Spleen (tissue), 11 donors: ENCODE data around the gene APLF. TPM values are rescaled to one million over a fixed set of nuclear protein-coding genes. Genes with fewer than 3 reads are reported as not detected.
A peak's percentile ranks its signal among the peaks of the same experiment; 100 is the strongest.
"Not testable (repeated sequence)": the region's sequence is repeated elsewhere in the genome, so short reads cannot be mapped to it uniquely, and the experiment has no call there.

ENCODE experiments used
- DNase-seq: peaks from one replicate; pipeline ENCODE4 v3.0.0-alpha.2; 2020
- H3K27ac ChIP-seq, 8 donors: fragments of 200-600 bp; sonication (generic) in 7 of 8; 1 replicate in 4 of 8; 2 replicates in 4 of 8; pipeline versions ENCODE4 v1.5.0 to v1.8.0; 2016 to 2021; ENCODE audit warnings: inconsistent platforms in 4 of 8, mild to moderate bottlenecking in 4 of 8, moderate library complexity in 1 of 8
- H3K27me3 ChIP-seq, 7 donors: fragments of 200-600 bp; sonication (generic) in 6 of 7; replicated peaks in 1 of 7; 1 replicate in 4 of 7; 2 replicates in 3 of 7; pipeline versions ENCODE4 v1.5.0 to v1.8.0; 2016 to 2021; ENCODE audit warnings: inconsistent platforms in 3 of 7, mild to moderate bottlenecking in 1 of 7
- H3K36me3 ChIP-seq, 6 donors: fragments of 200-600 bp; sonication (generic) in 5 of 6; 1 replicate in 4 of 6; 2 replicates in 2 of 6; pipeline versions ENCODE4 v1.5.0 to v1.8.0; 2016 to 2021; ENCODE audit warnings: inconsistent platforms in 2 of 6
- H3K4me1 ChIP-seq, 6 donors: fragments of 200-600 bp; sonication (generic) in 5 of 6; 1 replicate in 3 of 6; 2 replicates in 3 of 6; pipeline versions ENCODE4 v1.5.0 to v1.8.0; 2016 to 2021; ENCODE audit warnings: inconsistent platforms in 3 of 6
- H3K4me3 ChIP-seq, 8 donors: fragments of 200-600 bp; sonication (generic) in 7 of 8; 1 replicate in 4 of 8; 2 replicates in 4 of 8; pipeline versions ENCODE4 v1.5.0 to v1.8.0; 2016 to 2021; ENCODE audit warnings: inconsistent platforms in 4 of 8, mild to moderate bottlenecking in 4 of 8, moderate library complexity in 2 of 8
- H3K9me3 ChIP-seq, 8 donors: fragments of 200-600 bp; sonication (generic) in 7 of 8; 1 replicate in 4 of 8; 2 replicates in 4 of 8; pipeline versions ENCODE4 v1.5.0 to v1.8.0; 2016 to 2021; ENCODE audit warnings: inconsistent platforms in 4 of 8
- CTCF ChIP-seq, 11 experiments: fragments of 200-600 bp in 7 of 11; fragments of 450-650 bp in 4 of 11; sonication (generic) in 4 of 11; IDR thresholded peaks in 8 of 11; conservative IDR thresholded peaks in 3 of 11; 1 replicate in 7 of 11; 2 replicates in 4 of 11; pipeline versions ENCODE4 v1.4.0 to v1.8.0; 2016 to 2021; ENCODE audit warnings: antibody characterized with exemption in 11 of 11, inconsistent platforms in 4 of 11, mild to moderate bottlenecking in 1 of 11
- POLR2A ChIP-seq, 3 donors: fragments of 450-650 bp; IDR thresholded peaks; one replicate each; pipeline ENCODE4 v1.5.1; 2017; ENCODE audit warnings: antibody characterized with exemption in 3 of 3, mild to moderate bottlenecking in 1 of 3
- POLR2AphosphoS5 ChIP-seq, 3 donors: sonication (generic); formaldehyde crosslinking; IDR thresholded peaks; one replicate each; pipeline ENCODE4 v1.5.1; 2017; ENCODE audit warnings: antibody characterized with exemption in 3 of 3
- WGBS, 5 donors: extraction: QIAGEN DNeasy Blood & Tissue Kit in 3 of 5; methylation state at CpG; one replicate each; pipeline versions ENCODE4 v1.1.5 to v1.1.7; 2013 to 2018; 5-methylcytosine and 5-hydroxymethylcytosine counted together
- intact Hi-C: fragments of 100-400 bp; cut with DNase I; formaldehyde crosslinking; loops from one replicate; pipeline ENCODE4 v1.15.0; 2023; ENCODE audit warnings: low total_unique reads
- polyA plus RNA-seq, 3 donors: library from polyadenylated mRNA; stranded (reverse); fragments of 200-250 nt; gene quantifications; one replicate each; pipeline ENCODE4 v1.2.1, GENCODE V29; 2013
- total RNA-seq, 7 donors: library from RNA; depleted of rRNA in 3 of 7; stranded (reverse); fragments of >200 nt in 3 of 7; fragmentation: NEBNext Ultra II Directional in 4 of 7; extraction: Animal tissue kit (Norgen Biotek cat#: 25700) in 4 of 7; gene quantifications; one replicate each; pipeline versions ENCODE4 v1.1.0 to v1.2.1, GENCODE V29; 2016 to 2021
- donor health status: healthy with polysubstance abuse.
- donor health status: DM: no; HTN: no; CAD: no; lungs with moderate emphysema.
- donor health status: DM: no; HTN: no; CAD: no.
- donor health status: Bipolar disorder and iron deficiency.
- donor health status: healthy.
- donor health status: DM: no; HTN: no; CAD: no.
- donor health status: DM: yes; HTN: yes; CAD: no.

The APLF gene
- total and polyA plus RNA-seq, 10 donors = 1.1 to 7.2 (median 5.0) TPM

- Histone ChIP-seq H3K27me3 (no peaks in the 10 kb centered on the region), H3K4me1 (peaks cover 4 to 38% (median 24%) of the 10 kb centered on the region in 6 donors), H3K36me3 (no peaks in the 10 kb centered on the region), H3K9me3 (no peaks in the 10 kb centered on the region), H3K27ac (peak overlapping the region; percentile 5 to 85 (median 51)), H3K4me3 (no peak overlapping the region)
- 34 to 39% (median 36%) methylated on average over 6 of the region's 6 CpGs for whole genome bisulfite sequencing, 5 donors
- intact Hi-C loops = loop anchor here (5.0 to 10.0 kb wide), 3 partner anchors 79 to 319 kb away; no protein-coding TSS in a partner anchor
- peak; percentile 87 for DNase-seq
- TF ChIP-seq POLR2AphosphoS5 (IDR thresholded peaks at IDR 0.05) (peak in 1 of 3 donors; percentile 73), CTCF (IDR thresholded peaks at IDR 0.05 in 8 of 11, conservative IDR thresholded peaks at IDR 0.05 in 3 of 11) (peak; percentile 85 to 98 (median 93)), POLR2A (IDR thresholded peaks at IDR 0.05) (no peak)
Measured at GRCh38 chr2:68441179-68441993, 26.0 kb upstream of the APLF start.

- no peak for DNase-seq
- Histone ChIP-seq H3K27ac (peak overlapping the region in 2 of 8 donors; percentile 5 to 85), H3K4me3 (no peak overlapping the region), H3K36me3 (no peaks in the 10 kb centered on the region), H3K27me3 (no peaks in the 10 kb centered on the region), H3K4me1 (peaks cover 4 to 38% (median 24%) of the 10 kb centered on the region in 6 donors), H3K9me3 (peaks cover 0 to 3% (median under 1%) of the 10 kb centered on the region in 8 donors)
- intact Hi-C loops = loop anchor here (5.0 to 10.0 kb wide), 3 partner anchors 80 to 320 kb away; no protein-coding TSS in a partner anchor
- WGBS, 5 donors = 90 to 94% (median 91%) methylated on average over 2 of the region's 2 CpGs
- TF ChIP-seq POLR2A (IDR thresholded peaks at IDR 0.05) = no peak
- TF ChIP-seq CTCF (IDR thresholded peaks at IDR 0.05 in 8 of 11, conservative IDR thresholded peaks at IDR 0.05 in 3 of 11) = peak in 4 of 11 experiments; percentile 7 to 58 (median 17)
- TF ChIP-seq POLR2AphosphoS5 (IDR thresholded peaks at IDR 0.05) = no peak
Measured at GRCh38 chr2:68441994-68442322, 25.4 kb upstream of the APLF start.

- H3K9me3 ChIP-seq = peaks cover 0 to 27% (median 16%) of the 10 kb centered on the region in 8 donors
- not testable (repeated sequence) for H3K36me3 ChIP-seq, H3K4me1 ChIP-seq, DNase-seq, H3K4me3 ChIP-seq, H3K27me3 ChIP-seq, H3K27ac ChIP-seq
- WGBS, 5 donors = 67 to 100% (median 72%) methylated on average over 1 to 3 of the region's 3 CpGs
- intact Hi-C loops = loop anchor here (10.0 kb wide), 1 partner anchor 162 kb away; no protein-coding TSS in a partner anchor
Measured at GRCh38 chr2:68446425-68446824, 21.0 kb upstream of the APLF start.

- WGBS, 5 donors = 90 to 96% (median 94%) methylated on average over 15 to 16 of the region's 16 CpGs
- no peak for DNase-seq
Measured at GRCh38 chr2:68447118-68447517, 20.3 kb upstream of the APLF start.

More at GRCh38 chr2:68447118-68447517, 20.3 kb upstream of the APLF start:
- Histone ChIP-seq H3K36me3 (no peaks in the 10 kb centered on the region), H3K4me1 (peaks cover 0 to 3% (median under 1%) of the 10 kb centered on the region in 6 donors), H3K27me3 (no peaks in the 10 kb centered on the region), H3K9me3 (peaks cover 0 to 27% (median 16%) of the 10 kb centered on the region in 8 donors), H3K4me3 (no peak overlapping the region), H3K27ac (no peak overlapping the region)
- TF ChIP-seq POLR2AphosphoS5 (IDR thresholded peaks at IDR 0.05) (no peak), POLR2A (IDR thresholded peaks at IDR 0.05) (no peak), CTCF (IDR thresholded peaks at IDR 0.05 in 8 of 11, conservative IDR thresholded peaks at IDR 0.05 in 3 of 11) (no peak)
- intact Hi-C loops = loop anchor here (10.0 kb wide), 1 partner anchor 162 kb away; no protein-coding TSS in a partner anchor
